GM12873 (cell line): ENCODE measurements around the gene CAPRIN2.

ENCODE experiments used
- CTCF ChIP-seq: IDR thresholded peaks from 2 replicates; pipeline ENCODE4 v1.5.1; 2012; ENCODE audit warnings: low read depth, mild to moderate bottlenecking, moderate library complexity, low read length, control low read depth; ENCODE audit not compliant: insufficient read depth; ENCODE audit errors: missing control alignments

The CAPRIN2 gene

DNA sequence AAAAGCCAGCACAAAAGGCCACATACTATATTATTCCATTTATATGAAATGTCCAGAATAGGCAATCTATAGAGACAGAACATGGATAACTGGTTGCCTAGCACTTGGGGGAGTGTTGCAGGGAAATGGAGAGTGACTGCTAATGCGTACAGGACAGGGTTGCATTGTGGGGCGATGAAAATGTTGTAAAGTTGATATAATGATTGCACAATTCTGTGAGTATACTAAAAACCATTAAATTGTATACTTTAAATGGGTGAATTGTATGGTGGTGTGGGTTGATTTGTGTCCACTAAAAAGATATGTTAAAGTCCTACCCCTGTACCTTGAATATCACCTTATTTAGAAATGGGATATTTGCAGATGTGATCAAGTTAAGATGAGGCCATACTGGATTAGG lies 7.0 kb upstream of the CAPRIN2 start:
- TF ChIP-seq CTCF, result no peak

- no peak for TF ChIP-seq CTCF
Measured at GRCh38 chr12:30757316-30757715, 2.6 kb upstream of the CAPRIN2 start.

GRCh38 chr12:30756074-30756473 lies 1.3 kb upstream of the CAPRIN2 start:
- TF ChIP-seq CTCF, result no peak

- TF ChIP-seq CTCF, result no peak
Measured at GRCh38 chr12:30755395-30755762, 628 bp upstream of the CAPRIN2 start.

DNA sequence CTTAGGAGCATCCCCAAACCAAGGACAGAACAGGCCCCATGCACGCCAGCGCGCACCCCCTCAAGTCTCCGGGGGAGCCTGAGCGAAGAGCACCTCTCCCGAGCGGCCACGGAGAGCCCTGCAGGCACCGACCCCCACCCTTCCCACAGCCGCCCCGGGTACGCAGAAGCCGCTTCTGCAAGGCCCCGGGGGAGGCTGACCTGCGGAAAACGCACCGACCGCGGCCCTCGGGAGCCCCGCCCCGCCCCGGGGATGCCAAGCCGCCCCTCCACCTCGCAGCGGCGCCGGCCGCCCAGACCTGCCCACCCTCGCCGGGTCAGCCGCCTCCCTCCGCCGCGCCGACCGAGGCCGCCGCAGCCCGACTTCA lies 385 bp downstream of the CAPRIN2 start:
- no peak for TF ChIP-seq CTCF

DNA sequence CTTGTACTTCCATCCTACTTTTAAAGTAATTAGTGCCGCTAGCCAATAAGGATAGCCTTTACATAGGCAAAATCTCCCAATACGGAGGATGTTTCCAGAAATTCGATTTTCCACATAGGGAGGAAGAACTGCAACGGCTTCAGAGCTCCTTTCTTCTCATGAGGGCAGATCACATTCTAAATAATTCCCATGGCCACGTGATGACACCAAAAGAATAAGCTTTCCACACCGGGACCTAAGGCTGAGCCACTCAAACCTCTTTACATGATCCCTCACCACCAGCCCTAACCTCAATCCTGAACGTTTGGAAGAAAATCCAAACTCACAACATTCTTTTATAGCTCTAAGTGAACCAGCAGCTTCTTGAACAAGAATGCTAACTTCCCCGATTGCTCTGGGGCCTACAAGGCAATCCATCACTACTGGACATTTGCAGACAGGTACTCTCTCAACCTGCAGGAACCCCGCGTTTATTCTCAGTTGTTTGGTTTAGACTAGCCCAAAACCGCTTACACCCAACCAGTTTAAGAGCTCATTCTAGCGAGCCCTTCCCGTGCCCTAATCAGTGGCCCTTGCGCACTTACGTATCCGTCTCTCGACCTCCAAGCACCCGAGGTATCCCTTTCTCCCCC lies 884 bp downstream of the CAPRIN2 start:
- peak; percentile 18 for TF ChIP-seq CTCF

GRCh38 chr12:30753233-30753632 lies 1.5 kb downstream of the CAPRIN2 start:
- TF ChIP-seq CTCF, result peak; percentile 49
